GM19240 (cell line): ENCODE data around the gene SLITRK3.

Source experiments
- DNase-seq: peaks from one replicate; pipeline ENCODE4 v3.0.0; 2011; ENCODE audit warnings: low spot score; ENCODE audit not compliant: insufficient read length

Gene SLITRK3, protein sequence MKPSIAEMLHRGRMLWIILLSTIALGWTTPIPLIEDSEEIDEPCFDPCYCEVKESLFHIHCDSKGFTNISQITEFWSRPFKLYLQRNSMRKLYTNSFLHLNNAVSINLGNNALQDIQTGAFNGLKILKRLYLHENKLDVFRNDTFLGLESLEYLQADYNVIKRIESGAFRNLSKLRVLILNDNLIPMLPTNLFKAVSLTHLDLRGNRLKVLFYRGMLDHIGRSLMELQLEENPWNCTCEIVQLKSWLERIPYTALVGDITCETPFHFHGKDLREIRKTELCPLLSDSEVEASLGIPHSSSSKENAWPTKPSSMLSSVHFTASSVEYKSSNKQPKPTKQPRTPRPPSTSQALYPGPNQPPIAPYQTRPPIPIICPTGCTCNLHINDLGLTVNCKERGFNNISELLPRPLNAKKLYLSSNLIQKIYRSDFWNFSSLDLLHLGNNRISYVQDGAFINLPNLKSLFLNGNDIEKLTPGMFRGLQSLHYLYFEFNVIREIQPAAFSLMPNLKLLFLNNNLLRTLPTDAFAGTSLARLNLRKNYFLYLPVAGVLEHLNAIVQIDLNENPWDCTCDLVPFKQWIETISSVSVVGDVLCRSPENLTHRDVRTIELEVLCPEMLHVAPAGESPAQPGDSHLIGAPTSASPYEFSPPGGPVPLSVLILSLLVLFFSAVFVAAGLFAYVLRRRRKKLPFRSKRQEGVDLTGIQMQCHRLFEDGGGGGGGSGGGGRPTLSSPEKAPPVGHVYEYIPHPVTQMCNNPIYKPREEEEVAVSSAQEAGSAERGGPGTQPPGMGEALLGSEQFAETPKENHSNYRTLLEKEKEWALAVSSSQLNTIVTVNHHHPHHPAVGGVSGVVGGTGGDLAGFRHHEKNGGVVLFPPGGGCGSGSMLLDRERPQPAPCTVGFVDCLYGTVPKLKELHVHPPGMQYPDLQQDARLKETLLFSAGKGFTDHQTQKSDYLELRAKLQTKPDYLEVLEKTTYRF

GRCh38 chr3:165195640-165196576 is at the start of gene SLITRK3:
TSS of gene SLITRK3 (minus strand) at chr3:165196384. CDS start at chr3:165190830, 5,554 bp downstream.
- DNase-seq = no peak

- DNase-seq = no peak
Measured at GRCh38 chr3:165243597-165243996, 47.4 kb upstream of the SLITRK3 start.

DNA sequence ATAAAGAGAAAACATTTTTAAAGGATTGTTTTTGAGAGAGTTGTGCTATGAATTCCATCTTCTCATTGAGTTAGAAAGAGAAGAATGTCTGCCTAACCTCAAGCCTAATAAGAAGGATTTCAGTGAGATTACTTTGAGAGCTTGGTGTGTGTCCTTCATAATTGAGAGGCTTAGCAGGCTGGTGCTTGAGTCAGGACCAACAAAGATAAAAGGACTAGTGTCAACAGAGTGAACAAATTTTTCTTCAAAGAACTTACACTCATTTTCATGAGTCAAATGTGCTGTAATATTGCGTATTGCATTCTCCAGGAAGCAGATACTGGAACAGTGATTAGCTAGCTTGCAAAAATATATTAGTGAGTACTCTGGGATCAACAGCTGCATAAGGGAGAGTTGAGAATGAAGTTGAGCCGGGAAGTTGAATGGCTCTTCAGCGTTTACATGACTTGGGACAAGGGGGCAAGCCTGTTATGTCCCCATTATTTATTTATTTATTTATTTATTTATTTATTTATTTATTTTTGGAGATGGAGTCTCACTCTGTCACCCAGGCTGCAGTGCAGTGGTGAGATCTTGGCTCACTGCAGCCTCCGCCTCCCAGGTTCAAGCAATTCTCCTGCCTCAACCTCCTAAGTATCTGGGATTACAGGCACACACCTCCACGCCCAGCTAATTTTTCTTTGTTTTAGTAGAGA is 37.5 kb upstream of the SLITRK3 start:
- DNase-seq = no peak

GRCh38 chr3:165225604-165226003 is 29.4 kb upstream of the SLITRK3 start:
- DNase-seq = no peak

- no peak for DNase-seq
Measured at GRCh38 chr3:165217739-165218138, 21.6 kb upstream of the SLITRK3 start.

- no peak for DNase-seq
Measured at GRCh38 chr3:165212580-165212979, 16.4 kb upstream of the SLITRK3 start.

- no peak for DNase-seq
Measured at GRCh38 chr3:165211721-165212120, 15.5 kb upstream of the SLITRK3 start.

GRCh38 chr3:165210727-165211126 is 14.5 kb upstream of the SLITRK3 start:
- no peak for DNase-seq

- no peak for DNase-seq
Measured at GRCh38 chr3:165210132-165210531, 13.9 kb upstream of the SLITRK3 start.

DNA sequence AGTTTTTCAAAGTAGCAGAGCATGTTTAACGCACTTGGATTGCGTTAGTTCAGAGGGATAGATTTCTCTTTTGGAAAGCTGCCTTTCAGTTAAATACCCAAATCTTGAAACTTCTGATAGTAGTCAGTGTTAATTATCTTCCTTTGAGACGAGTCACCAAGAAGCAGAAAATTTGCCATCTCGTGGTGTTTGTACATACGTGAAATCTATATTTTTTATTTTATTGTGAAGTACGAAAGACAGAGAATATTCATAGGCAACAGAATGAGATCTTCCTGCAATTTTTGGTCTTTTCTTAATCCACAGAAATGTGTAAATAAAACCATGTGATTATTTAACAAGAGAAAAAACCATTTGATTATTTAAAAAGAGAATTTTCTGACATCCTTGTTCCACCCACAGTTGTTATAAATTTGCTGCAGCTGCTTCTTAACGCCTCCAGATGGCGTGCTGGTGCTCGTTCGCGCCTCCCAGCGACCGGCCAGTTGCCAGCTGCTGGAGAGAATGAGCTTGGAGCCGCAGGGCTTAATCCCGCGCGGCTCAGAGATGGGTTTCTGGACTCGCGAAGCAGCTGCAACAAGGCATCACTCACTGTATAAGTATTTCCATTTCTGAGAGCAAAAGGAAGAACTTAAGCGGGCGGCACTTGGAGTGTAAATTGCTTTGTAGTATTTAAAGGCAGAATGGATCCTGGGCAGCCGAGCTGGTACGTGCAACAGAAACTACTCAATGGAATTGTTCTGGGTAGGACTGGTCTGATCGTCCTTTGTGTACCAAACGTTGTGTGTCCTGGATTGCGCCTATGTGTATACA is 10.5 kb upstream of the SLITRK3 start:
- peak; percentile 15 for DNase-seq

GRCh38 chr3:165204445-165204844 is 8.3 kb upstream of the SLITRK3 start:
- no peak for DNase-seq

- no peak for DNase-seq
Measured at GRCh38 chr3:165202995-165203394, 6.8 kb upstream of the SLITRK3 start.

GRCh38 chr3:165201964-165202363 is 5.8 kb upstream of the SLITRK3 start:
- DNase-seq = no peak

GRCh38 chr3:165197481-165197800 is 1.3 kb upstream of the SLITRK3 start:
- no peak for DNase-seq

- DNase-seq = no peak
Measured at GRCh38 chr3:165196577-165197480, 645 bp upstream of the SLITRK3 start.

GRCh38 chr3:165195241-165195639 is 944 bp downstream of the SLITRK3 start:
- no peak for DNase-seq

DNA sequence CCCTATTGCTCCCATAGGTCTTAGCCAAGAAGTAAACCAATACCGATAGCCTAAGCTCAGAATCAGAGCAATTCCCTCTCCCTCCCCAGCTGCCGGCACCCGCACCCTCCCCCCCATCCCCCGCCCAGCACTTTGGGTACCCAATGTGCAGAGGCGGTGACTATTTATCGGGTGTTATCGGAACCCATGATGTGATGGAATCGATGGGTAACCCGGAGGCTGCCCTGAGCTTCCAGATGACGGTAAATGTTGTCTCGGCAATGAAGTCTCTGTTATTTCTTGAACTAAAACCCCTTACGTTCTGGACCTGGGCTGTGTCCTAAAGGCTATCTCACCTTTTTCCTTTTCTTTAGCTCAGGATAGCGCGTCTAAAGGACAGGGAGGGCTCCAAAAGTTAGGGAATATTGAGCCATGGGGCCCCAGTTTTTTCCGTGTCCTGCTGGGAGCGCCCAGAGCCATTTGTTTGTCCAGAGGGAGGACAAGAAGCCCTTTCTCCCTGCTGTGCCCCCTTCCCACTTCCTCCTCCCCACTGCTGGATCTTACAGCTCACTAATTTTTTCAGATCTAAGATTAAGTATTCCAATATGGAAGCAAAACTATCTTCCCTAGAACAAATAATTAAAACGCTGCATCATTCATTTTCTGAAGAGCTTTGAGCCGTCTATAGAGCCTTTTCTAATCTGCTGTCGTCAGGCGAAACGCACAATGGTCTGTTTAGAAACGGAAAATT is 1.5 kb downstream of the SLITRK3 start:
- no peak for DNase-seq
